8988T (cell line): ENCODE results near the gene BACE1-AS.
A peak's percentile ranks its signal among the peaks of the same experiment; 100 is the strongest.
"Not testable (repeated sequence)": the region's sequence is repeated elsewhere in the genome, so short reads cannot be mapped to it uniquely, and the experiment has no call there.

Experiments
- DNase-seq: peaks from one replicate; pipeline ENCODE4 v3.0.0; 2011

Gene BACE1-AS

GRCh38 chr11:117295438-117296137, 4.4 kb downstream of the BACE1-AS start:
- DNase-seq: no peak

- no peak for DNase-seq
Observed at GRCh38 chr11:117296881-117297280, 5.7 kb downstream of the BACE1-AS start.

GRCh38 chr11:117298195-117298594, 7.0 kb downstream of the BACE1-AS start:
- no peak for DNase-seq

- DNase-seq: no peak
Observed at GRCh38 chr11:117299351-117300282, 8.5 kb downstream of the BACE1-AS start.

- DNase-seq: no peak
Observed at GRCh38 chr11:117300283-117300663, 9.1 kb downstream of the BACE1-AS start.

- DNase-seq: no peak
Observed at GRCh38 chr11:117300773-117301172, 9.6 kb downstream of the BACE1-AS start.

- DNase-seq: no peak
Observed at GRCh38 chr11:117302228-117302627, 11.1 kb downstream of the BACE1-AS start.

GRCh38 chr11:117303101-117303500, 12.0 kb downstream of the BACE1-AS start:
- DNase-seq: no peak

- DNase-seq: no peak
Observed at GRCh38 chr11:117303646-117304315, 12.6 kb downstream of the BACE1-AS start.

- DNase-seq: no peak
Observed at GRCh38 chr11:117305145-117305544, 14.0 kb downstream of the BACE1-AS start.

- DNase-seq: no peak
Observed at GRCh38 chr11:117309310-117309709, 18.2 kb downstream of the BACE1-AS start.

- no peak for DNase-seq
Observed at GRCh38 chr11:117313091-117313490, 21.9 kb downstream of the BACE1-AS start.

- DNase-seq: no peak
Observed at GRCh38 chr11:117313828-117314768, 23.0 kb downstream of the BACE1-AS start.

GRCh38 chr11:117314840-117315239, 23.7 kb downstream of the BACE1-AS start:
- DNase-seq: no peak

- no peak for DNase-seq
Observed at GRCh38 chr11:117315285-117316196, 24.4 kb downstream of the BACE1-AS start.

GRCh38 chr11:117316197-117316961, 25.2 kb downstream of the BACE1-AS start, which contains the start of gene BACE1:
BACE1 (minus strand) TSS chr11:117316256; CDS start chr11:117315795, 461 bp downstream.
- peak; percentile 95 for DNase-seq

GRCh38 chr11:117318738-117319137, 27.6 kb downstream of the BACE1-AS start:
- no peak for DNase-seq

GRCh38 chr11:117319214-117319840, 28.2 kb downstream of the BACE1-AS start:
- no peak for DNase-seq

GRCh38 chr11:117327255-117327566, 36.1 kb downstream of the BACE1-AS start:
- DNase-seq: not testable (repeated sequence)
